PC-3 (cell line): ENCODE data around the gene SPG7. TPM values are rescaled to one million over a fixed set of nuclear protein-coding genes. Genes with fewer than 3 reads are reported as not detected.

Experiments used
- ATAC-seq: fragments of 200-7000 bp; cut with Tn5 transposase; 2 replicates; pipeline ENCODE4 v1.9.1; 2020; ENCODE audit warnings: mild to moderate bottlenecking, moderate library complexity
- BruUV-seq: library from RNA; stranded (reverse); fragments of 400-500 nt; replicated peaks from 2 replicates; lab custom pipeline; 2021; lab: Mats Ljungman, UMichigan
- CTCF ChIA-PET: fragments of 300-600 bp; sonication (Branson Sonifier 250); formaldehyde crosslinking; loops from one replicate; lab custom pipeline; 2022; ENCODE audit warnings: antibody characterized with exemption; lab: Charles Lee
- POLR2A ChIA-PET: fragments of 300-600 bp; sonication (Branson Sonifier 250); formaldehyde crosslinking; loops from one replicate; lab custom pipeline; 2022; ENCODE audit warnings: antibody characterized with exemption; ENCODE audit not compliant: unreplicated experiment; lab: Charles Lee
- DNase-seq: peaks from one replicate; pipeline ENCODE4 v3.0.0-alpha.2; 2015
- H2AFZ ChIP-seq: fragments of 300-600 bp; sonication (generic); 2 replicates; pipeline ENCODE4 v1.6.0; 2016; ENCODE audit warnings: antibody characterized with exemption, low read length
- H3F3A ChIP-seq: fragments of 300-600 bp; sonication (generic); one replicate; pipeline ENCODE4 v1.6.0; 2017; ENCODE audit warnings: antibody characterized with exemption, low read length, control low read depth, mild to moderate bottlenecking; ENCODE audit not compliant: unreplicated experiment
- H3K27ac ChIP-seq: fragments of 300-600 bp; sonication (generic); 2 replicates; pipeline ENCODE4 v1.5.1; 2016; ENCODE audit warnings: mild to moderate bottlenecking, low read length
- H3K27me3 ChIP-seq: fragments of 300-600 bp; sonication (generic); 2 replicates; pipeline ENCODE4 v1.6.1; 2016; ENCODE audit warnings: low read length, mixed read lengths
- H3K36me3 ChIP-seq: fragments of 300-600 bp; sonication (generic); 2 replicates; pipeline ENCODE4 v1.6.1; 2016; ENCODE audit warnings: low read depth, mixed run types, low read length, mixed read lengths
- H3K4me1 ChIP-seq: fragments of 300-600 bp; sonication (generic); 2 replicates; pipeline ENCODE4 v1.5.1; 2016; ENCODE audit warnings: low read length; ENCODE audit not compliant: insufficient read depth
- H3K4me2 ChIP-seq: fragments of 300-600 bp; sonication (generic); 2 replicates; pipeline ENCODE4 v1.6.0; 2016; ENCODE audit warnings: low read length
- H3K4me3 ChIP-seq: fragments of 300-600 bp; sonication (generic); 2 replicates; pipeline ENCODE4 v1.5.1; 2016; ENCODE audit warnings: mild to moderate bottlenecking, low read length, mixed read lengths
- H3K79me2 ChIP-seq: fragments of 300-600 bp; sonication (generic); 2 replicates; pipeline ENCODE4 v1.6.1; 2017; ENCODE audit warnings: low read length, mixed read lengths
- H3K9ac ChIP-seq: fragments of 300-600 bp; sonication (generic); 2 replicates; pipeline ENCODE4 v1.6.0; 2016; ENCODE audit warnings: mild to moderate bottlenecking, low read length
- H3K9me2 ChIP-seq: fragments of 300-600 bp; sonication (generic); replicated peaks from 2 replicates; pipeline ENCODE4 v1.6.1; 2016; ENCODE audit warnings: mixed run types, low read length, mixed read lengths
- H3K9me3 ChIP-seq: fragments of 300-600 bp; sonication (generic); 2 replicates; pipeline ENCODE4 v1.6.1; 2016; ENCODE audit warnings: low read length, mixed read lengths
- H4K20me1 ChIP-seq: fragments of 300-600 bp; sonication (generic); 2 replicates; pipeline ENCODE4 v1.6.1; 2016; ENCODE audit warnings: low read length, mixed read lengths
- EZH2 ChIP-seq: fragments of 300-600 bp; sonication (generic); IDR thresholded peaks from one replicate; pipeline ENCODE4 v1.6.1; 2017; ENCODE audit warnings: antibody characterized with exemption, mild to moderate bottlenecking, low read length; ENCODE audit not compliant: unreplicated experiment
- EZH2phosphoT487 ChIP-seq: fragments of 300-600 bp; sonication (generic); IDR thresholded peaks from 2 replicates; pipeline ENCODE4 v1.6.1; 2018; ENCODE audit warnings: mild to moderate bottlenecking, antibody characterized with exemption, low read length, borderline replicate concordance
- intact Hi-C: fragments of 100-400 bp; cut with micrococcal nuclease; formaldehyde crosslinking; loops from 2 replicates; pipeline ENCODE4 v1.9.0; 2023
- total RNA-seq: library from RNA; depleted of rRNA; stranded (reverse); fragments of >200 nt; gene quantifications from 2 replicates; pipeline ENCODE4 v1.2.3, GENCODE V29; 2014
- TF ChIP-seq, protein P1 (sequence below): fragments of 300-600 bp; sonication (generic); conservative IDR thresholded peaks from 2 replicates; pipeline ENCODE4 v1.5.1; 2017; ENCODE audit warnings: antibody characterized with exemption, low read depth, mild to moderate bottlenecking, low read length

Gene SPG7
- total RNA-seq, 1 experiment from 2014 or later = 106 TPM

DNA sequence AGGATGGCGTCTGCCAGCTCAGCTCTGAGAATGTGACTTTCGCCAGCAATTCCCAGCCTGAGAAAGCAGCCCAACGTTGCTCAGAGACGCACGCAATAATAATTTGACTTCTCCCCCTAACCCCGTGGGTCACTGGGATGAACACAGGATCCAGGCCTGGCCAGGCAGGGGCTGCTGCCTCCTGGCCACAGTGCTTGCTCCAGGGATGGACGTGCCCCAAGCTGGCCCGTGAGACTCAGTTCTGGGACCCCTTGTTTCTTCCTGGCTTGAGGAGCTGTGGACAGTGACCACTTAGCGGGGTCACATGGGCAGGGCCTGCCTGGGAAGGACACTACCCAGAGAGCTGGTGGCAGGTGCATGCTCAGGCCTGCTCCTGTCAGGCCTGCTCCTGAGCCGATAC is 91.7 kb downstream of the SPG7 start:
- no TSS peak for BruUV-seq
- Histone ChIP-seq H3K27ac (no peak overlapping the region), H3F3A (no peaks in the 10 kb centered on the region), H3K9me2 (no peaks in the 10 kb centered on the region), H2AFZ (no peak overlapping the region), H3K4me1 (peaks cover 10% of the 10 kb centered on the region), H3K79me2 (no peaks in the 10 kb centered on the region), H4K20me1 (no peaks in the 10 kb centered on the region), H3K4me2 (no peak overlapping the region), H3K9me3 (no peaks in the 10 kb centered on the region), H3K4me3 (no peak overlapping the region), H3K27me3 (no peaks in the 10 kb centered on the region), H3K36me3 (no peaks in the 10 kb centered on the region), H3K9ac (no peak overlapping the region)
- TF ChIP-seq, protein P1, sequence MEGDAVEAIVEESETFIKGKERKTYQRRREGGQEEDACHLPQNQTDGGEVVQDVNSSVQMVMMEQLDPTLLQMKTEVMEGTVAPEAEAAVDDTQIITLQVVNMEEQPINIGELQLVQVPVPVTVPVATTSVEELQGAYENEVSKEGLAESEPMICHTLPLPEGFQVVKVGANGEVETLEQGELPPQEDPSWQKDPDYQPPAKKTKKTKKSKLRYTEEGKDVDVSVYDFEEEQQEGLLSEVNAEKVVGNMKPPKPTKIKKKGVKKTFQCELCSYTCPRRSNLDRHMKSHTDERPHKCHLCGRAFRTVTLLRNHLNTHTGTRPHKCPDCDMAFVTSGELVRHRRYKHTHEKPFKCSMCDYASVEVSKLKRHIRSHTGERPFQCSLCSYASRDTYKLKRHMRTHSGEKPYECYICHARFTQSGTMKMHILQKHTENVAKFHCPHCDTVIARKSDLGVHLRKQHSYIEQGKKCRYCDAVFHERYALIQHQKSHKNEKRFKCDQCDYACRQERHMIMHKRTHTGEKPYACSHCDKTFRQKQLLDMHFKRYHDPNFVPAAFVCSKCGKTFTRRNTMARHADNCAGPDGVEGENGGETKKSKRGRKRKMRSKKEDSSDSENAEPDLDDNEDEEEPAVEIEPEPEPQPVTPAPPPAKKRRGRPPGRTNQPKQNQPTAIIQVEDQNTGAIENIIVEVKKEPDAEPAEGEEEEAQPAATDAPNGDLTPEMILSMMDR = no peak
- TF ChIP-seq EZH2phosphoT487 = no peak
- TF ChIP-seq EZH2 = no peak
- ATAC-seq = no peak
- DNase-seq = no peak
- intact Hi-C loops = no loop called here
- POLR2A ChIA-PET = no interaction called here
- CTCF ChIA-PET = interaction anchor here (0.5 kb wide), 1 partner anchor 973 kb away, joined by 3 read pairs; no protein-coding TSS in a partner anchor

DNA sequence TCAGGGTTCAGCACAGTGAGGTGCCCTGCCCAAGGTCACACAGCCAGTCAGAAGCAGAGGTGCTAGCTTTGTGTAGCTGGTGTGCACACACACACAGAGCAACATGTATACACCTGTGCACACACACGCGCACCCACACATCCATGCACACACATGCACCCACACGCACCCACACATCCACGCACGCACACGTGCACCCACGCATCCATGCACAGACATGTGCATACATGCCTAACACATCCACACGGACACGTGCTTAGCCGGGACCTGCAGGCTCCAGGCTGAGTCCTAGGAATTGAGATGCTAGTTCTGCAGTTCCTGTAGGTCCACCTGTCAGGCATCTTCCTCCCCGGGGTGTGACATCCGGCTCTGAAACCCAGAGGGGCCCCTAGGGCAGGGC is 92.2 kb downstream of the SPG7 start:
- Histone ChIP-seq H3K27me3 (no peaks in the 10 kb centered on the region), H3K4me2 (no peak overlapping the region), H4K20me1 (no peaks in the 10 kb centered on the region), H3K79me2 (no peaks in the 10 kb centered on the region), H3K27ac (no peak overlapping the region), H3K4me3 (no peak overlapping the region), H3K9ac (no peak overlapping the region), H3K4me1 (peaks cover 10% of the 10 kb centered on the region), H3K9me3 (no peaks in the 10 kb centered on the region), H3F3A (no peaks in the 10 kb centered on the region), H3K36me3 (no peaks in the 10 kb centered on the region), H2AFZ (no peak overlapping the region), H3K9me2 (no peaks in the 10 kb centered on the region)
- intact Hi-C loops = no loop called here
- BruUV-seq = no TSS peak
- ChIA-PET CTCF (no interaction called here), POLR2A (no interaction called here)
- TF ChIP-seq EZH2 (no peak), EZH2phosphoT487 (no peak)
- TF ChIP-seq, protein P1 = no peak
- ATAC-seq (no peak), DNase-seq (no peak)

DNA sequence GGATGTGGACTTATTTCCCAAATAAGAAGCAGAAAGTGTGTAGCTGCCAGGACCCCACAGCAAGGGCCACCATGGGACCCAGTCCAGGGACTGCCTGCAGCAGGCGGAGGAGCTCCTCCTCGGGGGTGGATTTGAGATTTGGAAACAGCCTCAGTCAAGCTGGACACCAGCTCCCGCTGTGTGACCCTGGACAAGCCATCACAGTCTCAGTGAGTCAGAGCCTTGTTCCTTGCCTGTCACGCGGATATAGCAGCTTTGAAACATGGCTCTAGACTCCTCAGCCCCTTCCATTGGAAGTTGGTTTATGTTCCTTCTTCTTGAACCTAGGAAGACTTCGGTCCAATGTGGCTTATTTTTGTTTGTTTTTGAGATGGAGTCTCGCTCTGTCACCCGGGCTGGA is 92.8 kb downstream of the SPG7 start:
- peaks cover 10% of the 10 kb centered on the region for H3K4me1 ChIP-seq
- no peak for TF ChIP-seq EZH2phosphoT487
- TF ChIP-seq, protein P1 = no peak
- TF ChIP-seq EZH2 = no peak
- H3K9ac ChIP-seq = no peak overlapping the region
- no peaks in the 10 kb centered on the region for H3K9me3 ChIP-seq
- H4K20me1 ChIP-seq = no peaks in the 10 kb centered on the region
- POLR2A ChIA-PET = no interaction called here
- intact Hi-C loops = no loop called here
- H3K9me2 ChIP-seq = no peaks in the 10 kb centered on the region
- H3K27ac ChIP-seq = no peak overlapping the region
- no peaks in the 10 kb centered on the region for H3K36me3 ChIP-seq
- ATAC-seq (no peak), DNase-seq (no peak)
- no peak overlapping the region for H3K4me2 ChIP-seq
- no TSS peak for BruUV-seq
- H2AFZ ChIP-seq = no peak overlapping the region
- no peaks in the 10 kb centered on the region for H3F3A ChIP-seq
- no peaks in the 10 kb centered on the region for H3K79me2 ChIP-seq
- no peaks in the 10 kb centered on the region for H3K27me3 ChIP-seq
- no peak overlapping the region for H3K4me3 ChIP-seq
- CTCF ChIA-PET = no interaction called here
